RCC 7860 (cell line): ENCODE results near the gene EXOSC10.
"Not testable (repeated sequence)": the region's sequence is repeated elsewhere in the genome, so short reads cannot be mapped to it uniquely, and the experiment has no call there.

Source experiments
- DNase-seq: peaks from one replicate; pipeline ENCODE4 v3.0.0-alpha.2; 2015; ENCODE audit warnings: low spot score
- FAIRE-seq: peaks from 2 replicates; lab custom pipeline; 2012; peaks lifted over from hg19 to GRCh38; lab: Jason Lieb, UNC

EXOSC10 gene

GRCh38 chr1:11114966-11115365, 15.3 kb upstream of the EXOSC10 start:
- DNase-seq: no peak
- FAIRE-seq: no peak

DNA sequence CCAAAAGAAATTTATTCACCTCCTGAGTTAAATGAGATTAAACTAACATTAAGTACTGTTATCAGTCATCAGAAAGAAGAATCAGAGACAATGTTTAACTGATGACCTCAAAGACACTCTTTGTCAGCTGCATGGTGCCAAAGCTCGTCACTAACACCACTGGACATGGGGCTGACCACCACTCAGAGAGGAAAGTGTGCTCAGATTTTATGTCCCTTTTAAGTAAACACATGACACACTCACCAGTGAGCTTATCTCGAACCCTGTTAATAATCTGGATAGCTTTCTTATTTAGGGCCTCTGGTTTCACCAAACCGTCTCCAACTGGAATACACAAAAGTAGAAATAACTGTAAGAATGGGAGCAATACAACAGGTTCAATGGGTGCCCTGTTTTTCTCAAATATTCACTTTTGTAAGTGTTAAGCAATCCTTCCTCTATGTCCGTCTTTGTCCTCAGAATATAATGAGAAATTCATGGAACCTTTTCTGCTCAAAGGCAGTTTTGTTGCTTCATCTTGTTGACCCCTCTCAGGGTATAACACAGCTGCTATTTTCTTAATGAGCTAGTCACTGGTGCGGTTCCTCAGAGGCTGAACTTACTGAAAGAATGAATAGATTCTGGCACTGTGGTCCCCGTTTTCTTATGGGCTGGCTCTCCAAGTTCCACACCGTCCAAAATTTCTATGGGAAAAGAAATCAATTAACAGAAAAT, 9.5 kb upstream of the EXOSC10 start:
- DNase-seq (no peak), FAIRE-seq (no peak)

- DNase-seq: no peak
- no peak for FAIRE-seq
These were observed 7.9 kb upstream of the EXOSC10 start for GRCh38 chr1:11107599-11107998.

DNA sequence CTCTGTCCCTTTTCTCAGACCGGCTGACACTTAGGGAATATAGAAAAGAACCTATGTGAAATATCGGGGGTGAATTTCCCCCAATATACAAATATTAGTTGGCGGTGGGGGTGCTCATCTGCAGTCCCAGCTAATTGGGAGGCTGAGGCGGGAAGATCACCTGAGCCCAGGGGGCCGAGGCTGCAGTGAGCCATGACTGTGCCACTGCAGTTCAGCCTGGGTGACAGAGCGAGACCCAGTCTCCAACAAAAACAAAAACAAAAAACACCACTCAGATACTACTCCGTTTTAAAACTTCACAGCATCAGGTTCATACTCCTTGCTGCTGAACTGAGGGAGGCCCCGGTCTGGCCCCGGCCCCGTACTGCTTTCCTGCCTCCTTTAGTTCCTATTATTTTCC, 5.9 kb upstream of the EXOSC10 start:
- DNase-seq (no peak), FAIRE-seq (no peak)

DNA sequence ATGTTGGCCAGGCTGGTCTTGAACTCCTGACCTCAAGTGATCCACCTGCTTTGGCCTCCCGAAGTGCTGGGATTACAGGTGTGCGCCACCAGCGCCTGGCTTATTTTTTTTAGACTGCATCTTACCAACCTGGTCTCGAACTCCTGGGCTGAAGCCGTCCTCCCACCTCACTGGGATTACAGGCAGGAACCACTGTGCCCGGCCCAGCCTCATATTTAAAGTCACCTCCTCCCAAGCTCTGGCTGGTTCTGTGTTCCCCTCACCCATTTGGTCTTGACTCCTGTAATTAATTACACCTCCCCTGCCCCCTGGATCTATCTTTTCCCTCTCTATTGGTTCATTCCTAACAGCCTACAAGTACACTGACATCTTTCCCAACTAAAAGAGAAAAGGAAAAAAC, 1.7 kb upstream of the EXOSC10 start:
- FAIRE-seq (no peak), DNase-seq (no peak)

GRCh38 chr1:11100806-11101205, 1.1 kb upstream of the EXOSC10 start:
- DNase-seq, FAIRE-seq: not testable (repeated sequence)

DNA sequence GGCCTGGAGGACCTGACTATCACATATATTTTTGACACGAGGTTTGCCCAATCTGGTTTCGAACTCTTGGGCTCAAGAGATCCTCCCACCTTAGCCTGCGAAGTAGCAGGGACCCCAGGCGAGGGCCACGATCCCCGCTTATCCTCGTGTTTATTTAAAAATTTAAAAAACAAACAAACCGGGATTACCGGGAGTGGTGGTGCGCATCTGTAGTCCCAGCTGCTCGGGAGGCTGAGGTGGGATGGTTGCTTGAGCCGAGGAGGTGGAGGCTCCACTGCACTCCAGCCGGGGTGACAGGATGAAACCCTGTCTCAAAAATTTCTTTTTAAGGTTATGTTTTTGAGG, 452 bp upstream of the EXOSC10 start:
- FAIRE-seq (no peak), DNase-seq (no peak)

DNA sequence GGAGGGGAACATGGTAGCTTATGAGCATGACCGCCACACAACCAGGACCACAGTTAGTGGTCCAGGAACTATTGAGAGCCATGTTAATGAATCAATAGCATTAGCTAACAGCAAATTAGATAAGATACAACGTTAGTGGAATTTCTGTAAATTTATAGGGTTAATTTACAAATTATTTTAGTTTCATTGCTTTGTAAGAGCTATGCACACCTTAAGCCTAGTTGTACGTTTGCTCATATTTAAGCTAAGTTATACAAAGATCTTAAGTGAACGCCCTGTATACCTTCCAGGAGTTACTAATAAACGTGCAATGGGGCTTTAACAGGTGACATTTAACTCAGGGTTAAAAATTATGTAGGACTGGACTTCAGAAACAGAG, 749 bp downstream of the EXOSC10 start:
- FAIRE-seq: no peak
- no peak for DNase-seq

DNA sequence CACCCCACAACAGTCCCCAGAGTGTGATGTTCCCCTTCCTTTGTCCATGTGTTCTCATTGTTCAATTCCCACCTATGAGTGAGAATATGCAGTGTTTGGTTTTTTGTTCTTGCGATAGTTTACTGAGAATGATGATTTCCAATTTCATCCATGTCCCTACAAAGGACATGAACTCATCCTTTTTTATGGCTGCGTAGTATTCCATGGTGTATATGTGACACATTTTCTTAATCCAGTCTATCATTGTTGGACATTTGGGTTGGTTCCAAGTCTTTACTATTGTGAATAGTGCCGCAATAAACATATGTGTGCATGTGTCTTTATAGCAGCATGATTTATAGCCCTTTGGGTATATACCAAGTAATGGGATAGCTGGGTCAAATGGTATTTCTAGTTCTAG, 15.9 kb downstream of the EXOSC10 start:
- not testable (repeated sequence) for FAIRE-seq, DNase-seq

GRCh38 chr1:11080931-11081330, 18.7 kb downstream of the EXOSC10 start:
- DNase-seq: no peak
- FAIRE-seq: no peak

GRCh38 chr1:11078631-11079030, 21.0 kb downstream of the EXOSC10 start:
- FAIRE-seq (no peak), DNase-seq (no peak)

DNA sequence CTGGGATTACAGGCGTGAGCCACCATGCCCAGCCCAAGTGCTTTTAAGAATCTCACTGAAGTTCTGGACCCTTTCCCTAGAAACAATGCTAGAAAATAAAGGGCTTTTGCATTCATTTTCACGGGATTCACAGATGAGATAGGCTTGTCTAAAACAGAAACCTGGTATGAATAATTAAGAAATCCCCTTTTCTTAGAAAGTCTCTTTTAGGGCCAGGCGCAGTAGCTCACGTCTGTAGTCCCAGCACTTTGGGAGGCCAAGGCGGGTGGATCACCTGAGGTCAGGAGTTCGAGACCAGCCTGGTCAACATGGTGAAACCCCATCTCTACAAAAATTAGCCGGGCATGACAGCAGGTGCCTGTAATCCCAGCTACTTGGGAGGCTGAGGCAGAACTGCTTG, 26.3 kb downstream of the EXOSC10 start:
- DNase-seq, FAIRE-seq: not testable (repeated sequence)

GRCh38 chr1:11072216-11072917, 27.3 kb downstream of the EXOSC10 start:
- DNase-seq (no peak), FAIRE-seq (no peak)

DNA sequence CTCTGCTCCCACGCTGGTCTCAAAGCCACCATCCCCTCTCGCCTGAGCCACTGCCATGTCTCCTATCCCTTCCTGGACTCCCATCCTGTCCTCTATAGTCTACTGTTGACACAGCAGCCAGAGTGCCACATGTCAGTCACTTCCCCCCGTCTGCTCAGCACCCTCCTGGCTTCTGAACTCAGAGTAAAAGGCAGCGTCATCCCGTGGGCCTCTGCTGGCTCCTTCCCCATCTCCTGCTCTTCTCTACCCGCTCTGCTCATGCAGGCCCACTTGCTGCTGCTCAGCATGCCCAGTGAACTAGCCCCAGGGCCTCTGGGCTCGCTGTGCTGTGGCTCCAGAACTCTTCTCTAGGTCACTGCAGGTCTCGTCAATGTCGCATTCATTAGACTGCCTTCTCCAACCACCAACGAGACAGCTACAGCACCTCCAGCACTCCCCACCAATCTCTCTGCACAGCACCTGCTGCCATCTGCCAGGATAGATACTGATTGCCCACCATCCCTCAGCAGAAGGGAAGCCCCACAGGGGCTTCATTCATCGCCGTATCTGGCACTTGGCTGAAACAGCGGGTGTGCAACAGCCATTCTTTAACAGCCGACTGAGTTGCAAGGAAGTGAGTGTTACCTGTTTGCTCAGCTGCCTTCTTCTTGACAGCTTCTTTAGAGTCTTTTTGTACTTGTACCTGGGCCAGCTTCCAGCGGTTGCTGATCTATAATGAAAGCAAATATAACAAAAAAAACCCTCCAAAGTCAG, 28.0 kb downstream of the EXOSC10 start:
- FAIRE-seq (no peak), DNase-seq (no peak)

- DNase-seq: no peak
- no peak for FAIRE-seq
These were observed 28.8 kb downstream of the EXOSC10 start for GRCh38 chr1:11070876-11071275.

- FAIRE-seq: no peak
These were observed 30.8 kb downstream of the EXOSC10 start for GRCh38 chr1:11068600-11069473.

DNA sequence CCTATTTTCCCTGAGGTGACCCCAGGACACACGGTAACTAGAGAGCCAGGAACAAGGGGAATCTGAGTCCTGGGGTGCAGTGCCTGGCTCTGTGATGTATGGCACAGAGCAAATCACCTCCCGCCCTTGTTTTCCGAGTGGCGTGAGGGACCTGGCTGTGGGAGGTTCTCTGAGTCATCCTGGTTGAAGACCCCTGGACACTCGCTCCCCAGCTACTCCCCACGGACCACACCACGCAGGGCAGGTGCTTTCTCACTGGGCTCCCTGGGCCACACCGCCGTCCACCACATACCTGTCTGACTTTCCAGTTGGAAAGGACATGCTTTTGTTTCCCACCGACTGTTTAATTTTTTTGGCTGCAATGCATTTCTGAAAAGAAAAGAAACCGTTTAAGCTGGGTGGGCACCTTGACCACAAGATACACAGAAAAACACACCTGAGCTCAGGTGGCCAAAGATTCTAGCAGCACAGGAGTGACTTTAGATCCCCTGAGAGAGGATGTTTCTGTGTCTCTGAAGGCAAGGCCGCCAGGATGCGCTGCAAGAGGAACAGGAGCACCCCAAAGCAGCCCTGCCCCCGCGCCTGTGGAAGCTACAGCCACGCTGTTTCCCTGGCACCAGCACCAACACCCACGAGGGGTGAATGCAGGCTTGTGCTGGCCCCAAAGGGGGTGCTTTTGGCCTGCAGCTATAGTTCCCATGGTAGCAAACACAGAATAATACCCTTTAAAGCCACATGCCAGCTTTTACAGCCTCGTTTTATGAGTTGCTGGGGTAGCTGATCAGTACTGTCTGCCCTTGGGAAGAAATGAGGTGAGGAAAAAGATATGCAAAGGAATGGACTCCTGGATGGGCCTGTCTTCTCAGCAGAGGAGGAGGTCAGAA, 31.7 kb downstream of the EXOSC10 start:
- no peak for DNase-seq
- no peak for FAIRE-seq

More at GRCh38 chr1:11068600-11069473, 30.8 kb downstream of the EXOSC10 start:
- DNase-seq: no peak

DNA sequence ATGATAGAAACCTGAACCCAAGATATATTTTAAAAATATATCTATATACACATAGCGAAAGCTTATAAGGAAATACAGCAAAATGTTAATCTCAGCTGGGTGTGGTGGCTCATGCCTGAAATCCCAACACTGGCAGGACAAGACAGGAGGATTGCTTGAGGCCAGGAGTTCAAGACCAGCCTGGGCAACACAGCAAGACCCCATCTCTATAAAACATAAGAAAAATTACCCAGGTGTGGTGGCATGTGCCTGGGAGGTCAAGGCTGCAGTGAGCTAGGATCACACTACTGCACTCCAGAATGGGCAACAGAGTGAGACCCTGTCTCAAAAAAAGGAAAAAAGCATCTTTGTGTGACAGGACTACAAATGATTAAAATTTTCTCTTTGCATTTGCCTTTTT, 33.9 kb downstream of the EXOSC10 start:
- no peak for FAIRE-seq
- no peak for DNase-seq

DNA sequence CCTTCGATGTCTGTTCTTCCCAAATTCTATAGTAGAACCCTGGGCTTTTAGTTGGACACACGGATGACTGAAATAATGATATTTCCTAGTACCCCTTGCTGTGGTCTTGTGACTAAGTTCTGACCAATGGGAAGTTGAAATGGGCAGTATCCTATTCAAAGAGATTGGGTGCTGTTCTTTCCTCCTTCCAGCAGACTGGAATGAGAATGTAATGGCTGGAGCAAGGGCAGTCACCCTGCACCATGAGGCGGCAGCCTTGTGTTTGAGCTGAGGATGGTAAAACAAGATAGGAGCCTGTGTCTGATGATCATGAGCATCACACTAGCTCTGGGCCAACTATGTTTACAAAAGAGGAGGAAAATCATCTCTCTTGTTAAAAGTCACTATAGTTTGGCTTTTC, 34.7 kb downstream of the EXOSC10 start:
- DNase-seq: no peak
- no peak for FAIRE-seq
